ENCODE results near the gene RLF. TPM values are rescaled to one million over a fixed set of nuclear protein-coding genes. Genes with fewer than 3 reads are reported as not detected.

The RLF gene
- total and polyA plus RNA-seq, 9 of the 15 experiments (the other 6 are each of a cell fraction or from before 2014, with no cell fraction given) = 3.6 to 35.0 (median 21.2) TPM

DNA sequence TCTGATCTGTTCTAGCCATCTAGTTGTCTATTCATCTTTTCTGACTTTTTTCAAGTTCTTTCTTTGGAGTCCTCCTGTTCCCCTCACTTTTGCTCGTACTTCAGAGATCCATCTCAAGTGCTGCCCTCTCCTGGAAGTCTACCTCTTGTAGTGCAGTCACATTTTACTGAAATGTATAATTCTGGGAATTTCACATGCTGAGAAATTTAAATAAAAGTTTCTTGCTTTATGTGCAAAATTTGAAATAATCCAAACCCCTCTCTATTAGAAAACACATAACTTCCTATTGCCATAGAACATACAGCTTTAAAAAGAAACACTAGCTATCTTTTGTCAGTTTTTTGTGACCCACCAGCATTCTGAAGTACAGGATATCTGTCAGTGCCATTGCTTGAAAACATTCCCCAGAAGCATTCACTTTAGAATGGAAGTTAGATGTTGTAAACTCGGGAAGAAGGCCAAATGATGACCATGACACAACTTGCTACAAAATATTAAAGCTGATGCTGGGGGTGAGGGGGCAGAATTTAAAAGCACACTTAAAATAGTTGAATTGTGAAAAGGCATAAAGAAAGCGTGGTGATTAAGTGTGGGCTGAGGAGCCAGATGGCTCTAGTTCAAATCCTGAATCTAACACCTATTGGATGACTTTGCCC is 22.0 kb downstream of the RLF start:
- no TSS peak for BruUV-seq (replicated peaks)
- Histone ChIP-seq H2AFZ (ENCODE audit: low read depth, low read length) (no peak overlapping the region), H3K4me2 (ENCODE audit: insufficient read depth, low read length) (peak overlapping the region; percentile 26), H3K27me3 (ENCODE audit: control insufficient read depth in 2 of 2, insufficient read depth in 2 of 2, low read length in 2 of 2) (no peaks in the 10 kb centered on the region), H3K9me3 (replicated peaks; ENCODE audit: control insufficient read depth, insufficient read depth, low read depth, low read length) (no peaks in the 10 kb centered on the region), H3K9me1 (ENCODE audit: control insufficient read depth, insufficient read depth, low read length) (peaks cover 2% of the 10 kb centered on the region), H3K27ac (ENCODE audit: extremely low read depth, low read depth, low read length) (peak overlapping the region; percentile 26; the same call in 2 of the 3 replicates), H4K20me1 (replicated peaks; ENCODE audit: control insufficient read depth, insufficient read depth, low read length) (peaks cover 17% of the 10 kb centered on the region; the same call in 1 of the 2 replicates), H3K4me3 (no peak overlapping the region), H3K4me1 (replicated peaks in 1 of 2; ENCODE audit: control insufficient read depth in 2 of 2, insufficient read depth in 2 of 2, low read length in 2 of 2) (peaks cover 22 to 38% of the 10 kb centered on the region in 2 experiments; a peak in 4 of 5 replicates), H3K9ac (ENCODE audit: insufficient read depth in 1 of 2, low read depth in 2 of 2, low read length in 2 of 2) (peak overlapping the region in 1 of 2 experiments; percentile 24; a peak in 2 of 4 replicates), H3K36me3 (ENCODE audit: control insufficient read depth, insufficient read depth, low read length) (0 out of 3 replicates have a peak, but pooled peaks cover 4% of the 10 kb centered on the region), H3K79me2 (ENCODE audit: control insufficient read depth, insufficient read depth, low read length) (peaks cover 97% of the 10 kb centered on the region)
- in situ Hi-C loops (cut with MboI) (no loop called here), intact Hi-C loops (cut with micrococcal nuclease) (loop anchor here (1.0 to 2.0 kb wide), 2 partner anchors 20 to 99 kb away; no protein-coding TSS in a partner anchor)
- FAIRE-seq (peak; percentile 48), ATAC-seq (peak; percentile 85), DNase-seq (ENCODE audit: extremely low read depth in 1 of 4, low spot score in 3 of 4) (peak; percentile 21 to 68 (median 30))
- POLR2A ChIA-PET = interaction anchor here (0.6 to 1.4 kb wide), 7 partner anchors 9 to 190 kb away, joined by 3 to 6 read pairs (median 3); no protein-coding TSS in a partner anchor
- CTCF ChIA-PET (ENCODE audit: low intra/inter-chr PET ratio) = interaction anchor here (0.6 kb wide), 1 partner anchor 12 kb away, joined by 4 read pairs; no protein-coding TSS in a partner anchor
- WGBS (ENCODE audit: insufficient coverage, low coverage, missing lambda C conversion rate) = 19% methylated on average over 3 of the region's 3 CpGs
- TF ChIP-seq, protein P1, sequence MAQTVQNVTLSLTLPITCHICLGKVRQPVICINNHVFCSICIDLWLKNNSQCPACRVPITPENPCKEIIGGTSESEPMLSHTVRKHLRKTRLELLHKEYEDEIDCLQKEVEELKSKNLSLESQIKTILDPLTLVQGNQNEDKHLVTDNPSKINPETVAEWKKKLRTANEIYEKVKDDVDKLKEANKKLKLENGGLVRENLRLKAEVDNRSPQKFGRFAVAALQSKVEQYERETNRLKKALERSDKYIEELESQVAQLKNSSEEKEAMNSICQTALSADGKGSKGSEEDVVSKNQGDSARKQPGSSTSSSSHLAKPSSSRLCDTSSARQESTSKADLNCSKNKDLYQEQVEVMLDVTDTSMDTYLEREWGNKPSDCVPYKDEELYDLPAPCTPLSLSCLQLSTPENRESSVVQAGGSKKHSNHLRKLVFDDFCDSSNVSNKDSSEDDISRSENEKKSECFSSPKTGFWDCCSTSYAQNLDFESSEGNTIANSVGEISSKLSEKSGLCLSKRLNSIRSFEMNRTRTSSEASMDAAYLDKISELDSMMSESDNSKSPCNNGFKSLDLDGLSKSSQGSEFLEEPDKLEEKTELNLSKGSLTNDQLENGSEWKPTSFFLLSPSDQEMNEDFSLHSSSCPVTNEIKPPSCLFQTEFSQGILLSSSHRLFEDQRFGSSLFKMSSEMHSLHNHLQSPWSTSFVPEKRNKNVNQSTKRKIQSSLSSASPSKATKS (CRISPR knock-in tag; IDR thresholded peaks at IDR 0.05) = no peak
- TF ChIP-seq NCOA1 (IDR thresholded peaks at IDR 0.05; ENCODE audit: low read depth) (no peak), FOXK2 (conservative IDR thresholded peaks at IDR 0.05 in 1 of 2, IDR thresholded peaks at IDR 0.05 in 1 of 2; ENCODE audit: low read depth in 2 of 2) (no peak), ZNF143 (CRISPR knock-in tag; IDR thresholded peaks at IDR 0.05) (no peak), NFRKB (IDR thresholded peaks at IDR 0.05; ENCODE audit: low read depth) (no peak), TSHZ1 (CRISPR knock-in tag; IDR thresholded peaks at IDR 0.05) (no peak), NFE2L1 (tag; IDR thresholded peaks at IDR 0.05; ENCODE audit: borderline replicate concordance, low read depth) (no peak), EZH2 (IDR thresholded peaks at IDR 0.05; ENCODE audit: borderline replicate concordance, low read depth, low read length) (no peak), LEF1 (IDR thresholded peaks at IDR 0.05) (no peak), SMC3 (conservative IDR thresholded peaks at IDR 0.05; ENCODE audit: insufficient read depth, low read depth, low read length) (peak; percentile 41; the same call in 1 of the 2 replicates), MLLT1 (IDR thresholded peaks at IDR 0.05) (no peak)
- TF ChIP-seq, protein P2, sequence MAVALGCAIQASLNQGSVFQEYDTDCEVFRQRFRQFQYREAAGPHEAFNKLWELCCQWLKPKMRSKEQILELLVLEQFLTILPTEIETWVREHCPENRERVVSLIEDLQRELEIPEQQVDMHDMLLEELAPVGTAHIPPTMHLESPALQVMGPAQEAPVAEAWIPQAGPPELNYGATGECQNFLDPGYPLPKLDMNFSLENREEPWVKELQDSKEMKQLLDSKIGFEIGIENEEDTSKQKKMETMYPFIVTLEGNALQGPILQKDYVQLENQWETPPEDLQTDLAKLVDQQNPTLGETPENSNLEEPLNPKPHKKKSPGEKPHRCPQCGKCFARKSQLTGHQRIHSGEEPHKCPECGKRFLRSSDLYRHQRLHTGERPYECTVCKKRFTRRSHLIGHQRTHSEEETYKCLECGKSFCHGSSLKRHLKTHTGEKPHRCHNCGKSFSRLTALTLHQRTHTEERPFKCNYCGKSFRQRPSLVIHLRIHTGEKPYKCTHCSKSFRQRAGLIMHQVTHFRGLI (CRISPR knock-in tag; IDR thresholded peaks at IDR 0.05) = no peak
